Nephron (organoid): ENCODE results near the gene ATXN7.

Source experiments
- H3K27ac Mint-ChIP-seq, 3 experiments: 2 replicates each; pipeline ENCODE4 v1.8.0; 2020; ENCODE audit warnings: mixed read lengths in 3 of 3, mild to moderate bottlenecking in 2 of 3, moderate library complexity in 1 of 3
- H3K27me3 Mint-ChIP-seq: 2 replicates; pipeline ENCODE4 v1.8.0; 2021; ENCODE audit warnings: low read depth, mild to moderate bottlenecking, moderate library complexity, mixed read lengths
- H3K36me3 Mint-ChIP-seq: 2 replicates; pipeline ENCODE4 v1.8.0; 2020; ENCODE audit warnings: low read depth, mixed read lengths
- H3K4me1 Mint-ChIP-seq: 2 replicates; pipeline ENCODE4 v1.8.0; 2020; ENCODE audit warnings: mixed read lengths
- H3K4me3 Mint-ChIP-seq, 3 experiments: 2 replicates each; pipeline ENCODE4 v1.8.0; 2020; ENCODE audit warnings: mild to moderate bottlenecking in 3 of 3, mixed read lengths in 3 of 3, moderate library complexity in 2 of 3
- H3K9me3 Mint-ChIP-seq: 2 replicates; pipeline ENCODE4 v1.8.0; 2020; ENCODE audit warnings: mixed read lengths
- CTCF ChIP-seq, 3 experiments: fragments of 200-600 bp; sonication (generic); IDR thresholded peaks; one replicate each; pipeline ENCODE4 v1.5.0; 2021; ENCODE audit warnings: antibody characterized with exemption in 3 of 3; ENCODE audit not compliant: unreplicated experiment in 3 of 3

ATXN7 gene

DNA sequence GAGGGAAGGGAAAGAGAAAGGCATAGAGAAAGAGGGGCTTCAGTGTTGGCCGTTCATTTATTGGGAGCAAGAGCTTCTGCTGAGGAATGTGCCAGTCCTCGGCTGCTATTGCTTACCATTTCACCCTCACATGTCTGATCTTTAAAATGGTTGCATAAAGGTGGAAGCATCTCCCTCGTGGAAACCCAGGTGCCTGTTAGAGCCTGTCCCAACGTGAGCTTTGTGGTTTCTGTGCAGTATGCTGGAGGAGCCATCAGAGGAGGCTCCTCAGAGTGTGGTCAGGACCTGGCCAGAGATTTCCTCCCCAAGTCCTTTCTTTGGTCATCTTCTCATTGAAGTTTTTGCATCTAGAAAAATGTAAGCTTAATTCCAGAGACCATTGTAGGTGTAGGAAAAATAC is 125.3 kb downstream of the ATXN7 start:
- Mint-ChIP-seq H3K27ac (no peak overlapping the region), H3K4me1 (no peaks in the 10 kb centered on the region), H3K36me3 (peaks cover 56% of the 10 kb centered on the region), H3K9me3 (no peaks in the 10 kb centered on the region), H3K27me3 (peaks cover 3% of the 10 kb centered on the region), H3K4me3 (no peak overlapping the region)
- no peak for TF ChIP-seq CTCF (IDR thresholded peaks at IDR 0.05; ENCODE audit: unreplicated experiment in 3 of 3)

DNA sequence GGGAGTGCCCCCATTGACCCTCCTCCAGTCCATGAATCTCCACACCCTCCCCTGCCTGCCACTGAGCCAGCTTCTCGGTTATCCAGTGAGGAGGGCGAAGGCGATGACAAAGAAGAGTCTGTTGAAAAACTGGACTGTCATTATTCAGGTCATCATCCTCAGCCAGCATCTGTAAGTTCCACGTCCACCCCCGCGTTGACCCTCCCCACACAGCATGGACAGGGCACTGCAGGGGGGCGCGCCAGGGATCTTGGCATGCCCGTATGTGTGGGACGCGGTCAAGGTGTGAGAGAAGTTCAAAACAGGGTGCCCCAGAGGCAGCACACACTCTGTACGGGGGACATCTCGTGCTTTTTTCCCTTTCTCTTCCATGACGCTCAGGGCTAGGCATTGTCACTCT is 126.5 kb downstream of the ATXN7 start:
- H3K4me3 Mint-ChIP-seq = no peak overlapping the region
- H3K27ac Mint-ChIP-seq = no peak overlapping the region
- H3K27me3 Mint-ChIP-seq = peaks cover 3% of the 10 kb centered on the region
- H3K4me1 Mint-ChIP-seq = no peaks in the 10 kb centered on the region
- no peak for TF ChIP-seq CTCF (IDR thresholded peaks at IDR 0.05; ENCODE audit: unreplicated experiment in 3 of 3)
- peaks cover 54% of the 10 kb centered on the region for H3K36me3 Mint-ChIP-seq
- no peaks in the 10 kb centered on the region for H3K9me3 Mint-ChIP-seq

- Mint-ChIP-seq H3K4me1 (no peaks in the 10 kb centered on the region), H3K27ac (no peak overlapping the region), H3K4me3 (no peak overlapping the region), H3K9me3 (no peaks in the 10 kb centered on the region), H3K27me3 (peaks cover 3% of the 10 kb centered on the region), H3K36me3 (peaks cover 54% of the 10 kb centered on the region)
- TF ChIP-seq CTCF (IDR thresholded peaks at IDR 0.05; ENCODE audit: unreplicated experiment in 3 of 3) = no peak
These were observed 127.1 kb downstream of the ATXN7 start for GRCh38 chr3:63990733-63991132.

DNA sequence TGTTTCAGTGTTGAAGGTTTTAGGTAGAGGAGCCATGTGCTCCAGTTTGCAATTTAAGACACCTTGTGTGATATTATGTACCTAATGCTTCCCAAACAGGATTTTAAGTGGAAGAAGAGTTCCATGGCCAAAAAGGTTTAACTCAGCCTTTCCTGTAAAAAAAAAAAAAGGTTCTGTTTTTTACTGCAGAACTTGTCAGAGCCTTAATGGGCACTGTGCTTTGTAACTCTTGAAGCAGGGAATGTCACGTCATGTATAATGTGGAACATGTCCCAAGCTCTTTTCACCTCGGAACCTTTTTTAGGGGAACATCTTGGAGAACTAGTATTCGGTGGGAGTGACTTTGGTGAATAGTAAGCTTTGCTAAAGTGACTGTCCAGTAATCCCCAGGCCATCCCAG is 128.0 kb downstream of the ATXN7 start:
- no peak overlapping the region for H3K4me3 Mint-ChIP-seq
- H3K9me3 Mint-ChIP-seq = no peaks in the 10 kb centered on the region
- peaks cover 3% of the 10 kb centered on the region for H3K27me3 Mint-ChIP-seq
- H3K27ac Mint-ChIP-seq = no peak overlapping the region
- H3K36me3 Mint-ChIP-seq = peaks cover 59% of the 10 kb centered on the region
- TF ChIP-seq CTCF (IDR thresholded peaks at IDR 0.05; ENCODE audit: unreplicated experiment in 3 of 3) = no peak
- H3K4me1 Mint-ChIP-seq = no peaks in the 10 kb centered on the region

DNA sequence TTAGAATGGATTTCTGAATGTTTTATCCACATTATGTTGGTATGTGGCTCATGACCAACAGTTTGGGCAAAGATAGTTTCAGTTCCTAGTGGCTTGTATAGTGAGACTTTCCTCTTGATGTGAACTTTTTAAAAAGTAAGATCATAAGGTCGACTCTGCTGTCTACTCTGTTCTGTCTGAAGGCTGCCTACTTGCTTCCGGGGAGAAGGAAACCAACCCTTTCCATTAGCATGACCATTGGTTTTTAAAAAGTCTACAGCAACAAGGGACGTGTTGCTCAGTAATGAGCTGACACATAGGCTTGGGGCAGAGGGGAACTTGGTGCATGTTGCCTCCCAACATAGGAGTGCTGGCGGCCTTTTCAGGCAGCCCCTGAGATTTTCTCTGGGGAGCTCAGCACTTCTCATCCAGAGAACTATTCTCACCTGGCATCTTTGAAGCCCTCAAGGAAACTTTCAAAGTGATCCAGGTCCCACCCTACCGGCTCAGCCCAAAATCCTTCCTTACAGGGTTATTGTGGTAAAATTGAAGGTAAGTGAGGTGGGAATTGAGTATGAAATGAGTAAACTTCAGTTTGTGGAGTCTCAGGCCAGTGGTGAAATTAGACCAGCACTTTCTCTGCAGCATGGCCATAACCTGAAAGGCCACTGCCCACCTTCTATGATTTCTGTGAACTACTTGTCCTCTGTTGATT is 129.0 kb downstream of the ATXN7 start:
- no peak for TF ChIP-seq CTCF (IDR thresholded peaks at IDR 0.05; ENCODE audit: unreplicated experiment in 3 of 3)
- no peaks in the 10 kb centered on the region for H3K4me1 Mint-ChIP-seq
- H3K27ac Mint-ChIP-seq = no peak overlapping the region
- H3K36me3 Mint-ChIP-seq = peaks cover 66% of the 10 kb centered on the region
- peaks cover 3% of the 10 kb centered on the region for H3K27me3 Mint-ChIP-seq
- no peak overlapping the region for H3K4me3 Mint-ChIP-seq
- H3K9me3 Mint-ChIP-seq = no peaks in the 10 kb centered on the region

DNA sequence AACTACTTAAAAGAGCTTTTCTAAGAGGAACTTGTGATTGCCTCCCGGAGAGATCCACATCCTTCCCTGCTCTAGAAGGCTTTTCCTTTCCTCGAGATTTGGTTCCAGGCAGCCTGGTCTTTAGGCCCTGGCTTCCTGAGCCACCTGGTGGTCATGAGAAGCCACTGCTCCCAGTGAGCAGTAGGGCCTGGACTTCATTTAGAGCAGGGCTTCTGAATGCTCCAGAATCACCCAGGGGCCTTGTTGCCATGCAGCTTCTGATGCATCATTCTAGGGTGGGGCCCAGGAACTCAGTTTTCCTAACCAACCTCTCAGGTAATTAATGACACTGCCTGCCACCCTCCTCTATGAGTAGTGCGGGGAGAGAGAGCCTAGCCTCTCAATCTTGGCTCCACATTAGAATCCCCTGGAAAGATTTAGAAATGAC is 130.0 kb downstream of the ATXN7 start:
- no peak overlapping the region for H3K27ac Mint-ChIP-seq
- H3K27me3 Mint-ChIP-seq = peaks cover 3% of the 10 kb centered on the region
- peaks cover 68% of the 10 kb centered on the region for H3K36me3 Mint-ChIP-seq
- peak; percentile 87 to 95 (median 91) for TF ChIP-seq CTCF (IDR thresholded peaks at IDR 0.05; ENCODE audit: unreplicated experiment in 3 of 3)
- H3K4me3 Mint-ChIP-seq = no peak overlapping the region
- no peaks in the 10 kb centered on the region for H3K4me1 Mint-ChIP-seq
- H3K9me3 Mint-ChIP-seq = no peaks in the 10 kb centered on the region
